Right renal cortex interstitium (tissue), 3 donors: ENCODE measurements around the gene MRTFA. TPM values are rescaled to one million over a fixed set of nuclear protein-coding genes. Genes with fewer than 3 reads are reported as not detected.
"Not testable (repeated sequence)": the region's sequence is repeated elsewhere in the genome, so short reads cannot be mapped to it uniquely, and the experiment has no call there.

Experiments
- DNase-seq, 3 donors: peaks; one replicate each; pipeline ENCODE4 v3.0.0-alpha.2; 2013; ENCODE audit warnings: low read depth in 3 of 3, low spot score in 2 of 3
- polyA plus RNA-seq, 3 donors: library from polyadenylated mRNA; unstranded; fragments of 120-200 nt; gene quantifications; one replicate each; pipeline ENCODE4 v1.2.1, GENCODE V29; 2013; ENCODE audit not compliant: insufficient read length in 3 of 3

The MRTFA gene
- polyA plus RNA-seq, 3 donors, result 17.2 to 21.4 (median 20.4) TPM

- no peak for DNase-seq
Measured at GRCh38 chr22:40599731-40600130, 36.8 kb downstream of the MRTFA start.

- not testable (repeated sequence) for DNase-seq
Measured at GRCh38 chr22:40598712-40599111, 37.8 kb downstream of the MRTFA start.

- DNase-seq, result no peak
Measured at GRCh38 chr22:40597526-40598430, 38.7 kb downstream of the MRTFA start.

GRCh38 chr22:40595497-40596234 is 40.9 kb downstream of the MRTFA start:
- no peak for DNase-seq

- no peak for DNase-seq
Measured at GRCh38 chr22:40594924-40595323, 41.6 kb downstream of the MRTFA start.

GRCh38 chr22:40594346-40594745 is 42.2 kb downstream of the MRTFA start:
- DNase-seq, result no peak

- no peak for DNase-seq
Measured at GRCh38 chr22:40593460-40594273, 42.9 kb downstream of the MRTFA start.

- no peak for DNase-seq
Measured at GRCh38 chr22:40592352-40593113, 44.0 kb downstream of the MRTFA start.

- no peak for DNase-seq
Measured at GRCh38 chr22:40588726-40589125, 47.8 kb downstream of the MRTFA start.

- DNase-seq, result no peak
Measured at GRCh38 chr22:40586781-40587180, 49.7 kb downstream of the MRTFA start.

GRCh38 chr22:40585310-40585751 is 51.2 kb downstream of the MRTFA start:
- DNase-seq, result no peak

GRCh38 chr22:40584766-40585165 is 51.8 kb downstream of the MRTFA start:
- DNase-seq, result not testable (repeated sequence)

GRCh38 chr22:40583053-40583741 is 53.3 kb downstream of the MRTFA start:
- no peak for DNase-seq

GRCh38 chr22:40582063-40582462 is 54.5 kb downstream of the MRTFA start:
- no peak for DNase-seq

- no peak for DNase-seq
Measured at GRCh38 chr22:40580631-40581030, 55.9 kb downstream of the MRTFA start.

GRCh38 chr22:40578171-40578570 is 58.3 kb downstream of the MRTFA start:
- DNase-seq, result no peak

- no peak for DNase-seq
Measured at GRCh38 chr22:40572976-40573375, 63.5 kb downstream of the MRTFA start.

- no peak for DNase-seq
Measured at GRCh38 chr22:40571887-40572286, 64.6 kb downstream of the MRTFA start.

GRCh38 chr22:40567626-40568328 is 68.7 kb downstream of the MRTFA start:
- no peak for DNase-seq
